ENCODE data around the gene SPIB.

DNA sequence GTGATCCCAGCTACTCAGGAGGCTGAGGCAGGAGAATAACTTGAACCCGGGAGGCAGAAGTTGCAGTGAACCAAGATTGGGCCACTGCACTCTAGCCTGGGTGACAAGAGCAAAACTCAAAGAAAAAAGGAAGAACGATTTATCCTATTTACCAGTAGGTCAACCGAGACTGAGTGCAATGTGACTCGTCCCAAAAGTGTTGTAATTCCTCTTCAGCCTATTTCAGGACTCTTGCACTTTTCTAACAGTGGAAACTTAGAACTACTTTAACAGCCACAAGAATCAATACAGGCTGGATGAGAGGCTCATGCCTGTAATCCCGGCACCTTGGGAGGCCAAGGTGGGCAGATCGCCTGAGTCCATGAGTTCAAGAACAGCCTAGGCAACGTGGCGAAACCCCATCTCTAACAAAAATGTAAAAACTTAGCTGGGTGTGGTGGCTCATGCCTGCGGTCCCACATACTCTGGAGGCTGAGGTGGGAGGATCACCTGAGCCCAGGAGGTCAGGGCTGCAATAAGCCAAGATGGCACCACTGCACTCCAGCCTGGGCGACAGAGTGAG, 46.7 kb upstream of the SPIB start:
- TF ChIP-seq GATA3 (IDR thresholded peaks at IDR 0.05; ENCODE audit: low read depth, low read length) (no peak), GATA2 (IDR thresholded peaks at IDR 0.05; ENCODE audit: low read depth, low read length) (no peak)
